Measurements from ENCODE around the gene DERL3.
"Not testable (repeated sequence)": the region's sequence is repeated elsewhere in the genome, so short reads cannot be mapped to it uniquely, and the experiment has no call there.

GRCh38 chr22:23864499-23865154, 25.8 kb upstream of the DERL3 start:
- not testable (repeated sequence) for TF ChIP-seq CTCF (IDR thresholded peaks at IDR 0.05); POLR2A (IDR thresholded peaks at IDR 0.05; ENCODE audit: low read depth); POLR2AphosphoS5 (IDR thresholded peaks at IDR 0.05)
